Measurements from ENCODE around the gene PIAS4.
A peak's percentile ranks its signal among the peaks of the same experiment; 100 is the strongest.

GRCh38 chr19:3981373-3981735 lies 26.2 kb upstream of the PIAS4 start:
- no peak for TF ChIP-seq CTCF (IDR thresholded peaks at IDR 0.05 in 2 of 3, conservative IDR thresholded peaks at IDR 0.05 in 1 of 3; ENCODE audit: control insufficient read depth in 2 of 3, extremely low read depth in 1 of 3, insufficient read depth in 1 of 3, low read depth in 3 of 3, low read length in 3 of 3)
- TF ChIP-seq EZH2 (IDR thresholded peaks at IDR 0.05; ENCODE audit: borderline replicate concordance, control insufficient read depth, low read depth, low read length): no peak
- no peak for TF ChIP-seq FOS (IDR thresholded peaks at IDR 0.05; ENCODE audit: borderline replicate concordance, extremely low read depth, insufficient read length)
- no peak for TF ChIP-seq EGR1 (IDR thresholded peaks at IDR 0.05; ENCODE audit: borderline replicate concordance in 1 of 2, low read depth in 2 of 2, low read length in 2 of 2)
- TF ChIP-seq CHD1 (IDR thresholded peaks at IDR 0.05; ENCODE audit: low read depth, low read length): no peak
- TF ChIP-seq ZNF207 (IDR thresholded peaks at IDR 0.05; ENCODE audit: borderline replicate concordance): no peak
- peak; percentile 53 for TF ChIP-seq POLR2A (IDR thresholded peaks at IDR 0.05; ENCODE audit: low read depth, low read length)
- no peak for TF ChIP-seq MAX (IDR thresholded peaks at IDR 0.05; ENCODE audit: low read depth, low read length)
- no peak for TF ChIP-seq CUX1 (IDR thresholded peaks at IDR 0.05; ENCODE audit: insufficient replicate concordance, low read depth, low read length)
- TF ChIP-seq YY1 (IDR thresholded peaks at IDR 0.05; ENCODE audit: low read depth, low read length): no peak
- TF ChIP-seq POLR2AphosphoS5 (IDR thresholded peaks at IDR 0.05; ENCODE audit: low read length): peak; percentile 5; the same call in 1 of the 2 replicates
- no peak for TF ChIP-seq RAD21 (IDR thresholded peaks at IDR 0.05; ENCODE audit: insufficient read depth, low read depth, low read length)
